ENCODE measurements around the gene RACGAP1.

The RACGAP1 gene

DNA sequence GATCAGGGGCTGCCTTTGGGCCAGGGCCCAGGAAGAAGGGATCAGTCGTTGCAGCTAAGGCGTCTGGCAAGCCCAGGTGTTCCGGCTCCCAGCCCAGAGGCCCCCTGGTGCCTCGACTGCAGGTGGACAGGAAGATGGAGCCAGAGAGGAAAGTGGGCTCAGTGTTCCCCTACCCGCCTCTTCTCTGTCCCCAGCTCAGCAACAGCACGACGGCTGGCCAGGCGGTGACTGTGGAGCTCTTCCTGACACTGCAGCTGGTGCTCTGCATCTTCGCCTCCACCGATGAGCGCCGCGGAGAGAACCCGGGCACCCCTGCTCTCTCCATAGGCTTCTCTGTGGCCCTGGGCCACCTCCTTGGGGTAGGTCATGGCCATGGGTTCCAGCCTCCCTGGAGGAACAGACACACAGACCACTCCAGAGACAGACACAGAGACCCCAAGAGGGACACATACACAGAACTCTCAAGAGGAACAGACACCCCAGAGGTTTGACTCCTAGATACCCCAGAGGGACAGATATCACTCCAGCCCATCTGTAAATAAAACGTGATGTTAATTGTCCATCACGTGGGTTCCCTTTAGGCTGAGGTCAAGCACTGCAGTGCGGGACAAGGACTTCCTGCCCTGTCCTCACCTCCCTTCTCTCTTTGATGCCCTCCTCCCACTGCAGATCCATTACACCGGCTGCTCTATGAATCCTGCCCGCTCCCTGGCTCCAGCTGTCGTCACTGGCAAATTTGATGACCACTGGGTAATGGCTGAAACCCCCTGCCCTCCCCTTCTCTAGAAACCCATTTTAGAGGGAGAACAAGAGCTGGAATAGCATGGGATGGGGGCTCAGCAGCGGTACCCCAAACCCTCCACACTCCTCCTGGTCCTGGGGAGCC lies 71.1 kb downstream of the RACGAP1 start:
- H3K4me3 ChIP-seq (replicated peaks in 1 of 2; ENCODE audit: low read depth in 2 of 2, low read length in 2 of 2) = no peak overlapping the region
- no peak for DNase-seq (ENCODE audit: low read depth in 2 of 2)
- TF ChIP-seq, protein P1, sequence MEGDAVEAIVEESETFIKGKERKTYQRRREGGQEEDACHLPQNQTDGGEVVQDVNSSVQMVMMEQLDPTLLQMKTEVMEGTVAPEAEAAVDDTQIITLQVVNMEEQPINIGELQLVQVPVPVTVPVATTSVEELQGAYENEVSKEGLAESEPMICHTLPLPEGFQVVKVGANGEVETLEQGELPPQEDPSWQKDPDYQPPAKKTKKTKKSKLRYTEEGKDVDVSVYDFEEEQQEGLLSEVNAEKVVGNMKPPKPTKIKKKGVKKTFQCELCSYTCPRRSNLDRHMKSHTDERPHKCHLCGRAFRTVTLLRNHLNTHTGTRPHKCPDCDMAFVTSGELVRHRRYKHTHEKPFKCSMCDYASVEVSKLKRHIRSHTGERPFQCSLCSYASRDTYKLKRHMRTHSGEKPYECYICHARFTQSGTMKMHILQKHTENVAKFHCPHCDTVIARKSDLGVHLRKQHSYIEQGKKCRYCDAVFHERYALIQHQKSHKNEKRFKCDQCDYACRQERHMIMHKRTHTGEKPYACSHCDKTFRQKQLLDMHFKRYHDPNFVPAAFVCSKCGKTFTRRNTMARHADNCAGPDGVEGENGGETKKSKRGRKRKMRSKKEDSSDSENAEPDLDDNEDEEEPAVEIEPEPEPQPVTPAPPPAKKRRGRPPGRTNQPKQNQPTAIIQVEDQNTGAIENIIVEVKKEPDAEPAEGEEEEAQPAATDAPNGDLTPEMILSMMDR (IDR thresholded peaks at IDR 0.05; ENCODE audit: low read depth, low read length) = no peak

DNA sequence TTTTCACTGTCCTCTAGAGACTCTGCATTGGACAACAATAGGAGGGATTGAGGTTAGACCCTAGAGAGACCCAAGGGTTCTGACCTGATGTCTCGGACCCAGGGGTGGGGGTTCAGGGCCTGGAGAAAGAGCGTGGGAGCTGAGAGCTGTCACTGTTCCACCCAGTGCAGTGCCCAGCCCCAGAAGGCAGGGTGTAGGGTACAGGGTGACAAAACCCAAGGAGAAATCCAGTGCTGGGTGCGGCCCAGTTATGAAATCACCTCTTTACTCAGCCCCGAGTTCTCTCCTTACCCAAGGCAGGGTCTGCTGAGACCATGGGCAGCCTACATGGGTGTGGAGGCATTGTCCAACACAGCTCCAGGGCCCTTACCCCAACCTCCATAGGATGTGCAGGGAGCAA lies 72.1 kb downstream of the RACGAP1 start:
- TF ChIP-seq, protein P1 (IDR thresholded peaks at IDR 0.05; ENCODE audit: low read depth, low read length) = no peak
- no peak for DNase-seq (ENCODE audit: low read depth in 2 of 2)
- H3K4me3 ChIP-seq (replicated peaks in 1 of 2; ENCODE audit: low read depth in 2 of 2, low read length in 2 of 2) = no peak overlapping the region

DNA sequence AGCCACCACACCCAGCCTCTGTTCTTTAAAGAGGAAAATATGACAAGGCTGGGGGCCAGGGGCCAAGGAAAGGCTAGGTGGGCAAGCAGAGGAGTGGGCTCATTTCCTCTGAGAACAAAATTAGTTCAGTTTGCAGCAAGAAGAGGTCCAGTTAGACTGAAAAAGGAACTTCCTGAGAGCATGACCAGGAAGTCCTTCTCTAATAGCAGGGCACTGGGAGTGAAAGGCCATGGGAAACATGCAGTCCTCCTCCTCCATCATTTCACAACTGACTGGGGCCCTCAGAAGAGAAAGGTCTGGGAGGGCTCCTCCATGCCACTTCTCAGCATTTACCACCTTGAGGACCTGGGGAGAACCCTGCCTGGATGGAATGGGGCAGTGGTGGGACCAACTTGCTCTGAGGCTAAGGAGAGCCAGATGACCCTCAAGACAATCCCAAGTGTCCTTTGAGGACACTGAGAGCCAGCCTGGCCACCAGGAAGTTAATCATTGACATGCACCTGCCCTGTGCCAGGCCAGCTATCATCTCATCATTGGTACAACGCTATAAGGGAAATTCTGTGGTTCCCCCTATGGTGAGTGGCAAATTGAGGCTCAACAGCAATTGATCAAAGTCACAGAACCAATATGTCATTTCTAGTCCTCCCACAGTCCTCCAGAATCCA lies 72.8 kb downstream of the RACGAP1 start:
- no peak for DNase-seq (ENCODE audit: low read depth in 2 of 2)
- TF ChIP-seq, protein P1 (IDR thresholded peaks at IDR 0.05; ENCODE audit: low read depth, low read length) = no peak
- H3K4me3 ChIP-seq (replicated peaks in 1 of 2; ENCODE audit: low read depth in 2 of 2, low read length in 2 of 2) = no peak overlapping the region

DNA sequence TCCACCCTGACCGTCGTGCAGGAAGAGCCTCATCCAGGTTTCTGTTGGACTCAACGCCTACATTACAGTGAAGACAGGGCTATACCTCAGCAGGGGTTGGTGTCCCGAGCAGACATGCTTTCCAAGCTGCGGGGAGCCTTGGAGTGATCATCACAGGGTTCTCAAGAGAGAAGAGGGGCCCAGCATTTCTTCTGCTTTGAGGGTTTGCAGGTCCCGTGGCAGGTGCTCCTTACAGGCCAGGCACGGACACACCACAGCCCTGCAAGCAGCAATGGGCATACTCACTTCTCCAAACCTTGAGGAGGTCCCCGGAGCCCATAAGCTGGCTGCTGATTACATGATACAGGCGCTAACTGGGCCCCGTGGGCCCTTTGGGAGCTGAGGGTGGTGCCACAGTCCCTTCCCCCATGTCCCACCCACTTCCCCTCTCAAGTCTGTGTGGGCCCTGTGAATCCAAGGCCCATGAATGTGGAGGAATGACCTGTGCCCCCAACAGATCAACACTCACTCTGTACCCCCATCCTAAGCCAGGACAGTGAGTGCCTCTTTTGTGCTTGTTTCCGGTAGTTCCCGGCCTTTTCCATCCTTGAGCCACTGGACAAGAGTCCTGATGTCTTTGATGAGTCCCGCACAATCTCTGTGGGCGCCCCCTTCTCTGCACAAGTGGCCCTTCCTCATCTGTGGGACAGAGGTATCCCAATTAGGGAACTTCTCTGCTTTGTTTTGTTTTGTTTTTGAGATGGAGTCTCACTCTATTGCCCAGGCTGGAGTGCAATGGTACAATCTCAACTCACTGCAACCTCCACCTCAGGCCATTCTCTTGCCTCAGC lies 73.7 kb downstream of the RACGAP1 start:
- DNase-seq (ENCODE audit: low read depth in 2 of 2) = no peak
- no peak overlapping the region for H3K4me3 ChIP-seq (replicated peaks in 1 of 2; ENCODE audit: low read depth in 2 of 2, low read length in 2 of 2)
- TF ChIP-seq, protein P1 (IDR thresholded peaks at IDR 0.05; ENCODE audit: low read depth, low read length) = no peak

DNA sequence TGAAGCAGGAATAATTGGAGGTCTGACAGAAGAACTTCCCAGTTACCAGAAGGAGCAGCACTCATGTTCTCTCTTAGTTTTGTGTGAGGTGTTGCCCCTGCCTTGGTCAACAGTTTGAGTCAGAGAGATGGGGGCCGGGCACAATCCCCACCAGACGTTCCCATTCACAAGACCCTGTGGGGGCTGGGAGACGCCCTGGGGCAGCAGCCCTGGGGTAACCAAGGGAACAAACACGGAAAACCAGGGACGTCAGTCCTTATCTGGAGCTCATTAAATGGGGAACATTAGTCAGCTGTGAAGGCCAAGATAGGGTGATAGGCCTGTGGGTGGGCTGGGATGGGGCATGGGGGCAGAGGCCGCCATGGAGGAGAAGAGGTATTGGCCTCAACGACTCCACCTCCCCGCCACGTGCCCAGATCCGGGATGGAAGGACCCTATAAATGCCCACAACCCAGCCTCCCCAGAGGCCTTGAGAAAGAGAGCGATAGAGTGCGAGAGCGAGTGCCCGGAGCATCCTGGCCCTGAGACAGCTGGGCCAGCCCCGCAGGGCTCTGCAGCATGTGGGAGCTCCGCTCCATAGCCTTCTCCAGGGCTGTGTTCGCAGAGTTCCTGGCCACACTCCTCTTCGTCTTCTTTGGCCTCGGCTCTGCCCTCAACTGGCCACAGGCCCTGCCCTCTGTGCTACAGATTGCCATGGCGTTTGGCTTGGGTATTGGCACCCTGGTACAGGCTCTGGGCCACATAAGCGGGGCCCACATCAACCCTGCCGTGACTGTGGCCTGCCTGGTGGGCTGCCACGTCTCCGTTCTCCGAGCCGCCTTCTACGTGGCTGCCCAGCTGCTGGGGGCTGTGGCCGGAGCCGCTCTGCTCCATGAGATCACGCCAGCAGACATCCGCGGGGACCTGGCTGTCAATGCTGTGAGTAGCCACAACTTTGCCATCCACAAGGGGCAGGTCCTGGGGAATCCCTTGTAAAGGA lies 74.7 kb downstream of the RACGAP1 start, which contains the start of gene AQP2:
TSS of gene AQP2 (plus strand) at position 465 of the 979 bp plus-strand sequence. CDS start at position 559, 94 bp downstream.
- peak in 1 of 2 donors; percentile 64 for DNase-seq (ENCODE audit: low read depth in 2 of 2)
- TF ChIP-seq, protein P1 (IDR thresholded peaks at IDR 0.05; ENCODE audit: low read depth, low read length) = no peak
- H3K4me3 ChIP-seq (replicated peaks in 1 of 2; ENCODE audit: low read depth in 2 of 2, low read length in 2 of 2) = no peak within 1 kb of the TSS

Data from cardiac fibroblast (primary cell).